ENCODE measurements around the gene COLEC12. TPM values are rescaled to one million over a fixed set of nuclear protein-coding genes. Genes with fewer than 3 reads are reported as not detected.

The COLEC12 gene
- total and polyA plus RNA-seq, 2 experiments from 2014 or later = 23.2 to 28.3 TPM

DNA sequence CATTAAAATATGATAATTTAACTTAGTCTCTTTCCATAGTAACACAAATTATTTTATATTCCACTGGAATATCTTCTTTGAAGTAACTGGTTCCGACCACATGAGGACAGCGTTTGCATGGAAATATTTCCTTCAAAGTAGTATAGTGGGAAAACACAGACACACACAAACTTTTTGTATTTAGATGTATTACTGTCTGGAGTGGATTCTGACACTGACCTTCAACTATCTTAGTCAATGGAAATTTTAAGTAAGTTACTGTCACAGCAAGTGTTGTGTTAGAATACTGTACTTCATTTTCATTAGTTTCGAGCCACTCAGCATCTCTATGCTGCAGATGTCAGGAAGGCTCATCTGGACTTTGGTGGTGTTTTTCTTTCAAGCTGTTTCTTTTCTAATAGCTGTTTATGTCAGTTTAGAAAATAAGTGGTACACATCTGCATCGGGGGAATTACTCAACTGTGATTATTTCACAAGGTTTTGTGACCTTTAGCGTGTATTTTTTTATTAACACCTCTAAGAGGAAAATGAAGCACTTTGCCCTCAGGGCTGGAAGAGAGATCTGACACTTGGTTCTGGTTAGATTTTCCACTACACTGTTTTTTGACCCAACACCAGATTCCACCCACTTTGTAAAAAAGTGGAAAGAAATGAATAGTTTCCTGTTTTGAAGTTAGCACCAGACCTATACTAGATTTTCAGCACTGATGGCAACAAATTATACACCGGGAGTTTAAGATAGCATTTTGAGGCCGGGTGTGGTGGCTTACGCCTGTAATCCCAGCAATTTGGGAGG lies 213.8 kb downstream of the COLEC12 start:
- Histone ChIP-seq H3K9me3 (ENCODE audit: low read depth) (no peaks in the 10 kb centered on the region), H3K4me3 (no peak overlapping the region), H2AFZ (no peak overlapping the region), H3K4me1 (ENCODE audit: insufficient read depth) (no peaks in the 10 kb centered on the region), H3K79me2 (no peaks in the 10 kb centered on the region), H3K27ac (no peak overlapping the region), H4K20me1 (ENCODE audit: insufficient read depth, poor library complexity, severe bottlenecking) (no peaks in the 10 kb centered on the region), H3K4me2 (no peak overlapping the region), H3K36me3 (replicated peaks; ENCODE audit: insufficient read depth, low read depth) (no peaks in the 10 kb centered on the region), H3K9me2 (replicated peaks; ENCODE audit: insufficient read depth) (no peaks in the 10 kb centered on the region), H3K27me3 (no peaks in the 10 kb centered on the region)
- TF ChIP-seq, protein P1, sequence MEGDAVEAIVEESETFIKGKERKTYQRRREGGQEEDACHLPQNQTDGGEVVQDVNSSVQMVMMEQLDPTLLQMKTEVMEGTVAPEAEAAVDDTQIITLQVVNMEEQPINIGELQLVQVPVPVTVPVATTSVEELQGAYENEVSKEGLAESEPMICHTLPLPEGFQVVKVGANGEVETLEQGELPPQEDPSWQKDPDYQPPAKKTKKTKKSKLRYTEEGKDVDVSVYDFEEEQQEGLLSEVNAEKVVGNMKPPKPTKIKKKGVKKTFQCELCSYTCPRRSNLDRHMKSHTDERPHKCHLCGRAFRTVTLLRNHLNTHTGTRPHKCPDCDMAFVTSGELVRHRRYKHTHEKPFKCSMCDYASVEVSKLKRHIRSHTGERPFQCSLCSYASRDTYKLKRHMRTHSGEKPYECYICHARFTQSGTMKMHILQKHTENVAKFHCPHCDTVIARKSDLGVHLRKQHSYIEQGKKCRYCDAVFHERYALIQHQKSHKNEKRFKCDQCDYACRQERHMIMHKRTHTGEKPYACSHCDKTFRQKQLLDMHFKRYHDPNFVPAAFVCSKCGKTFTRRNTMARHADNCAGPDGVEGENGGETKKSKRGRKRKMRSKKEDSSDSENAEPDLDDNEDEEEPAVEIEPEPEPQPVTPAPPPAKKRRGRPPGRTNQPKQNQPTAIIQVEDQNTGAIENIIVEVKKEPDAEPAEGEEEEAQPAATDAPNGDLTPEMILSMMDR (IDR thresholded peaks at IDR 0.05; ENCODE audit: poor library complexity) = peak; percentile 65
- no peak for TF ChIP-seq EZH2 (IDR thresholded peaks at IDR 0.05; ENCODE audit: borderline replicate concordance)
- TF ChIP-seq EZH2phosphoT487 (IDR thresholded peaks at IDR 0.05; ENCODE audit: low read depth, severe bottlenecking, unreplicated experiment) = no peak
- peak; percentile 50 for DNase-seq (ENCODE audit: low spot score)
- 72% methylated on average over 8 of the region's 8 CpGs for WGBS (ENCODE audit: low lambda C conversion rate, missing lambda C conversion rate)

DNA sequence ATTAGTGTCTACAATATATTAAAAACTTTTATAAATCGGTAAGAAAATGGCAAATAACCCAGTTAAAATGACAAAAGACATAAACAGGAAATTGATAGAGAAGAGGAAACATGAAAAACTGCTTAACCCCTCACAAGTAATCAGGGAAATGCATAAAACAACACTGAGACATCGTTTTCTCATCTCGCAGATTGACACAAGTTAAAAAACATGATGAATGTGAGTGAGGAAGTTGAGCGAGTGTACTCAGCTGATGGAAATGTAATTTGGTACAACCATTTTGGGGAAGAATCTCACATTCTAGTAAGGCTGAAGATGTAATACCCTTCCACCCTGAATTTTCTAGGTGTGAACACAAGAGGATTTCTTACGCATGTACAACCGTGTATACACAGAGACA lies 214.7 kb downstream of the COLEC12 start:
- no peaks in the 10 kb centered on the region for H3K36me3 ChIP-seq (replicated peaks; ENCODE audit: insufficient read depth, low read depth)
- H3K79me2 ChIP-seq = no peaks in the 10 kb centered on the region
- TF ChIP-seq, protein P1 (IDR thresholded peaks at IDR 0.05; ENCODE audit: poor library complexity) = no peak
- no peak for TF ChIP-seq EZH2phosphoT487 (IDR thresholded peaks at IDR 0.05; ENCODE audit: low read depth, severe bottlenecking, unreplicated experiment)
- TF ChIP-seq EZH2 (IDR thresholded peaks at IDR 0.05; ENCODE audit: borderline replicate concordance) = no peak
- H4K20me1 ChIP-seq (ENCODE audit: insufficient read depth, poor library complexity, severe bottlenecking) = no peaks in the 10 kb centered on the region
- H3K4me2 ChIP-seq = no peak overlapping the region
- DNase-seq (ENCODE audit: low spot score) = no peak
- H2AFZ ChIP-seq = no peak overlapping the region
- H3K4me3 ChIP-seq = no peak overlapping the region
- no peaks in the 10 kb centered on the region for H3K9me3 ChIP-seq (ENCODE audit: low read depth)
- H3K27me3 ChIP-seq = no peaks in the 10 kb centered on the region
- WGBS (ENCODE audit: low lambda C conversion rate, missing lambda C conversion rate) = 88% methylated on average over 6 of the region's 6 CpGs
- no peak overlapping the region for H3K27ac ChIP-seq
- H3K4me1 ChIP-seq (ENCODE audit: insufficient read depth) = no peaks in the 10 kb centered on the region
- no peaks in the 10 kb centered on the region for H3K9me2 ChIP-seq (replicated peaks; ENCODE audit: insufficient read depth)

DNA sequence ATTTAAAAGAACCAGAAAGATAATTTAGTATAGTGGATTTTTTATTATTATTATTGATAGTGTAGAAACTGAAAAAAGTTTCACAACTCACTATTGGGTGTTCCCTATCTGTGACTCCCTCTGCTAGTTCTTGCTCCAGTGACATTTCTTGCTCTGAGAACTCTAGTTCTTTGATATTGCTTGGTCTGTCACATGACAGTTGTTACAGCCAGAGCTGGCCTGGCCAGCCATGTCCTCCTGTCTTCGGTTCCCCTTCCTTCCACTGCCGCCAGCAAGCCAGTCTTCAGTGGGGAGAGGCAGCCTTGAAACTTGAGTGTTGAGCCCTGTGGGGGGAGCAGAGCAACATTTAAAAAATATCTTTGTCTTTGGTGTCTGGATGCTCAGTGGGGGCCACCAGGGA lies 225.0 kb downstream of the COLEC12 start:
- H3K9me2 ChIP-seq (replicated peaks; ENCODE audit: insufficient read depth) = no peaks in the 10 kb centered on the region
- WGBS (ENCODE audit: low lambda C conversion rate, missing lambda C conversion rate) = 91% methylated on average over 2 of the region's 2 CpGs
- H3K36me3 ChIP-seq (replicated peaks; ENCODE audit: insufficient read depth, low read depth) = no peaks in the 10 kb centered on the region
- no peaks in the 10 kb centered on the region for H4K20me1 ChIP-seq (ENCODE audit: insufficient read depth, poor library complexity, severe bottlenecking)
- H3K9me3 ChIP-seq (ENCODE audit: low read depth) = no peaks in the 10 kb centered on the region
- H2AFZ ChIP-seq = no peak overlapping the region
- no peak for DNase-seq (ENCODE audit: low spot score)
- no peaks in the 10 kb centered on the region for H3K79me2 ChIP-seq
- H3K4me1 ChIP-seq (ENCODE audit: insufficient read depth) = no peaks in the 10 kb centered on the region
- H3K4me3 ChIP-seq = no peak overlapping the region
- no peak overlapping the region for H3K4me2 ChIP-seq
- TF ChIP-seq EZH2phosphoT487 (IDR thresholded peaks at IDR 0.05; ENCODE audit: low read depth, severe bottlenecking, unreplicated experiment) = no peak
- no peak for TF ChIP-seq EZH2 (IDR thresholded peaks at IDR 0.05; ENCODE audit: borderline replicate concordance)
- TF ChIP-seq, protein P1 (IDR thresholded peaks at IDR 0.05; ENCODE audit: poor library complexity) = no peak
- H3K27me3 ChIP-seq = no peaks in the 10 kb centered on the region
- no peak overlapping the region for H3K27ac ChIP-seq
